Measurements from ENCODE around the gene PCNX4.

Gene PCNX4

DNA sequence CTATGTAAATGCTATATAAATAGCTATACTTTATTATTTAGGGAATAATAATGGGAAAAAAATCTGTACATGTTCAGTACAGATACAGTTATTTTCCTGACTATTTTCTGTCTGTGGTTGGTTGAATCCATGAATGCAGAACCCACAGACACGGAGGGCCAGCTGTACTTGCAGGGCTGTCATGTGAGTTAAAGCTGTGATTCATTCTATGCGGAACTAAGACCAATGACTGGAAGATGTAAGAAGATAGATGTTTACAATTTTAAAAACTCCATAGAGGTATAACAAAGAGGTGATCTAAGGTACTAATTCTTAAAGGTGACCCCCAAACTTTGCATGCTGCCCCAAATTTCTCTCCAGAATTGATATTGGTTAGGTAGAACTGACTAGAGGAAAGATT is 14.6 kb downstream of the PCNX4 start:
- no peak for DNase-seq

DNA sequence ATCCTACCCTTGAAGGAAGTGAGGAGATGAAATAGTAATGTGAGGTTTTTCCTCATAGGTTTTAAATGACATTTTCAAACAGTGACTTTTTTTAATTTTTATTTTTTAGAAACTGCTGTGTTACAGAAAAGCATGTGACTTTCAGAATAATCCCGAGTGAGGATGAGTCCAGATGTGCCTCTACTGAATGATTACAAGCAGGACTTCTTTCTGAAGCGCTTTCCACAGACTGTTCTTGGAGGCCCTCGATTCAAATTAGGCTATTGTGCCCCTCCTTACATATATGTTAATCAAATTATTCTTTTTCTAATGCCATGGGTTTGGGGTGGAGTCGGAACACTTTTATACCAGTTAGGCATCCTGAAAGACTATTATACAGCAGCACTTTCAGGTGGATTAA is 15.8 kb downstream of the PCNX4 start:
- no peak for DNase-seq

DNA sequence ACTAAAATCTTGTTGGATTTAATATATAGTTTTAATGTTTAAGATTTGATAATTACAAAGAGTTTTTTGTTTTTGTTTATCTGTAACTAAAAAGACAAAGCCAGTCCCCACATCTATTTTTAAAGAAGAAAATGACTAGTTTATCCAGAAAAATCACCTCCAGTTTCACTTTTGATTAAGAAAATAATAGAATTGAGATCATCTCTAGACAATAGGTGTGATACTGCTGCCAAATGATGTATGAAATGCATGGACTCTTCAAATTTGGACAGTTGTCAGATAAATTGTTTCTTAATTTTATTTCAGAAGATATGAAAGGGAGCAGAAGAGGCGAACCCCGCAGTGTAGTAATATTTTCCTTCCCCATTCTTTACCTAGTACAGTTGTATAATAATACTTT is 20.0 kb downstream of the PCNX4 start:
- no peak for DNase-seq

DNA sequence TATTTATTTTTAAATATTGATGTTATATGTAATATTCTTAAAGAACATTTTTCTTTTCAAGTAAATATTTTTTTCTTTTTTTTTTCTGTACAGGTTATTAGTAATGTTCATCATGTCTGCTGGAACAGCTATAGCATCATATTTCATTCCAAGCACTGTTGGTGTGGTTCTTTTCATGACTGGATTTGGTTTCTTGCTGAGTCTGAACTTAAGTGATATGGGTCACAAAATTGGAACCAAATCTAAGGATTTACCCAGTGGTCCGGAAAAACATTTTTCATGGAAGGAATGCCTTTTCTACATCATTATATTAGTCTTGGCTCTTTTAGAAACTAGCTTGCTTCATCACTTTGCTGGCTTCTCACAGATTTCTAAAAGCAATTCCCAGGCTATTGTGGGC is 23.2 kb downstream of the PCNX4 start:
- no peak for DNase-seq

DNA sequence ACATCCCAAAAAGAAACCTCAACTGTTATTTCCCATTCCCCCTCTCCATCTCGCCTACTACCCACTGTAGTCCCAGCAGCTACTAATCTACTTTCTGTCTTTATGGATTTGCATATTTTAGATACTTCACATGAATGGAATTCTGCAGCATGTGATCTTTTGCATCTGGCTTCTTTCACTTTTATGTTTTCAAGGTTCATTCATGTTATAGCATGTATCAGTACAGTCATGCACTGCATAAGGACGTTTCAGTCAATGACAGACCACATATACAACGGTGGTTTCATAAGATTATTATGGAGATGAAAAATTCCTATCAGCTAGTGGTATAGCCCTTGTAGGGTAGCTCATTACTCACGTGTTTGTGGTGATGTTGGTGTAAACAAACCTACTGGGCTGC is 24.5 kb downstream of the PCNX4 start:
- no peak for DNase-seq

DNA sequence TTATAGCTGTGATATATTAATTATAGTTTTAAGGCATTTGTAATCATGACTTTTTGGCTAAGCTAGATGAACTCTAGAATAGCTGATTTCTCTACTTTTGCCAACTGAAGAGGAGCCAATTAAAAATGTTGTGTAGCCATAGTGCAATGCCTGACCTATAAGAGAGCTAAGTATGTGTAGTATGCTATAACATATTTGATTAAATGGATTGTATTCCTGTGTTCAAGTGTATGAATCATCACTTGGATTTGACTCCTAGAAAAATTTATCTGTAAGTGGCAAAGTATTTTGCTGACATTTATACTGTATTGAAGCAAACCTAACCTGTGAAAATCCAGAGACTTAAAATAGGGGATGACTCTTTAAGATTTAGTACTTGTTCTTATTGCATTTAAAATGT is 34.2 kb downstream of the PCNX4 start:
- no peak for DNase-seq

DNA sequence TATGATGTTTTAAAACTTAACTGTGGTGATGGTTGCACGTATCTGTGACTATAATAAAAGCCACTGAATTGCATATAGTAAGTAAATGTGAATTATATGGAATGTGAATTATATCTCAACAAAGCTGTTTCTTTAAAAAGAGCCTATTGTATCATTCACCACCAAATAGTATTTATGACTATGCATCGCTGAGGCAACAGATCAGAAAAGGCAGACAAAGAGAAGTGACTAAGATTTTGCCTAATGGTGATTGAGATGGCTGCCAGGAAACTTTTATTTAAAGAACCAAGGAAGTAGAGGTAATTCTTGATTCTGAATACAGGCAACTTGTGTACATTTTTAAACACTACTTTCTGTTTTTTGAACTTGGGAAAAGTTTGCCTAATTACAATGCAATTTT is 41.8 kb downstream of the PCNX4 start:
- no peak for DNase-seq

DNA sequence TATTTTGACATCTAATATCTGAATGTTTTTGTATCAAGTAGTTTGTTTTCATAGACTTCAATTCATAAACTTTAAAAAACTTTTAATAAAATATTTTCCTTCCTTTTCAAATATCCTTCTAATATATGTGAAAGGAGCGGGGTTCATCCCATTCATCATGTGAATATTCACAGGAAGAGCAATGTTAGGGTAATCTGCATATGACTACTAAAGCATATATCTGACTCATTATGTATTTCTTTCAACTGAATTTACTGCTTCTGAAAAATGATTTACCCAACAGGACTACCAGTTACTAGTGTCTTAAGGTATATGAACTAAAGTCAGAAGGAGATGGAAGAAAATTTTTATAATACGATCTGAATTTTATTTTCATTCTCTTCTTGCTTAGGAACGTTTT is 43.0 kb downstream of the PCNX4 start:
- no peak for DNase-seq

DNA sequence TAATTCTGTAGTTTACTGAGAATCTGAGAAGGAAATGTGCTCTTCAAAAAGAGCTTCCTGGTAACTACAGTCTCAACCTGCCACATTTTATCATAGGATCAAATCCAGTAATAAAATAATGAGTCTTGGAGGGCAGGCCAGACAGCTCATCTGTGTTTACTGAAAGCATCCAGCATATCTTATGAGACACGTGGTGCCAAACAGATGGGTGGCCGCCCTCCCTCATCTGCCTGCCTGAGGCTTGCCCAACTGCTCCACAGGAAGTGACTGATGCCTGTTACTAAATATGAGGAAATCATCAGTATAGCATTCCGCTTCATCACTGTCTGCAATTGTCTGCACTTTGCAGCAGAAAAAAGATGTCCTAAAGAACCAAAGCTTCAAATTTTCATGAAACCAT is 60.0 kb downstream of the PCNX4 start:
- DNase-seq: peak; percentile 65

DNA sequence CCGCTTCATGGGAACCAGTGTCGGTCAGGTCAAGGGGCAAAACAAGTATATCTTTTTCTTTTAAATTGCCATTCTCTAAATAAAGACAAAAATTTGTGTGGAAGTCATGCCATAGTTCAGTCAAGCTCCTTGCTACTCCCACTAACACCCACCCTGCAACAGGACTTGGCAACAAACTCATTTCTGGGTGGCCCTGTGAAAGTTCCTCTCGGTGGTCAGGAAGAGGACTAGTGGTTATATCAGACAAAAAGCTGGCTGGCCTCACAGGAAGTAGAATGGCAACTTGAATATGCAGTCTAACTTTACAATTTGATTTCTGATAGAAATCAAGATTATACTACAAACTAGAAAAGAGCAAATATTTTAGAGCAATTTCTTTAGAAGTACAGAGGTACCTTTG is 62.3 kb downstream of the PCNX4 start:
- DNase-seq: peak; percentile 20

DNA sequence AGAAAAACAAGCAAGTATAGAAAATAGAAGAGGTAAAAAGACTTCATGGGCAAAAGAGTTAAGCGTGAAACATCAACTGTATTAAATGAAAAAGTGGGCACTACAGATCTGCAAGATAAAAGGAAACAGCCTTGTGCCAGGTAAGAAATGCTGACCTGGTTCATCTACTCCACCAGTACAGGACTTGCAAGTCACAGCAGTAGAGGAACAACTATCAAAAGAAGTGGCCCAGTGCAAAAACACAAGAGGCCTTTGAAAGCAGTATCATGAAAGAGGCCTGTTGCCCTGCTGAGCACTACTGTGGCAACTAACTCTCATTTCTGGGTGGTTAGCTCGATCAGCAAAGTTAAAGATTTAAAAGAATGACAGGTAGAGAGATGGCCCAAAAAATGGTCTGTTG is 62.9 kb downstream of the PCNX4 start:
- DNase-seq: no peak

DNA sequence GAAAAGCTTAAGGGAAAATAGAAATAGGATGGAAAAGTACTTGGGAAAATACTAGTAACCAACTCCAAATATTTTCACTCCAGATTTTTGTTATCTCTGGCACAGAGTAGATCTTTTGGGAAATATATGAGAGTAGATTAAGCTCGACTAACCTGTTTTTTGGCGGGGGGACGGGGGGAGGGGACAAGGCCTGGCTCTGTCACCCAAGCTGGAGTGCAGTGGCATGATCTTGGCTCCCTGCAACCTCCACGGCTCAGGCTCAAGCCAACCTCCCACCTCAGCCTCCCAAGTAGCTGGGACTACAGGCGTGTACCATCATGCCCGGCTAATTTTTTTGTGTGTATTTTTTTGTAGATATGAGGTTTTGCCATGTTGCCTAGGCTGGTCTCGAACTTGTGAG is 68.7 kb downstream of the PCNX4 start:
- no peak for DNase-seq

DNA sequence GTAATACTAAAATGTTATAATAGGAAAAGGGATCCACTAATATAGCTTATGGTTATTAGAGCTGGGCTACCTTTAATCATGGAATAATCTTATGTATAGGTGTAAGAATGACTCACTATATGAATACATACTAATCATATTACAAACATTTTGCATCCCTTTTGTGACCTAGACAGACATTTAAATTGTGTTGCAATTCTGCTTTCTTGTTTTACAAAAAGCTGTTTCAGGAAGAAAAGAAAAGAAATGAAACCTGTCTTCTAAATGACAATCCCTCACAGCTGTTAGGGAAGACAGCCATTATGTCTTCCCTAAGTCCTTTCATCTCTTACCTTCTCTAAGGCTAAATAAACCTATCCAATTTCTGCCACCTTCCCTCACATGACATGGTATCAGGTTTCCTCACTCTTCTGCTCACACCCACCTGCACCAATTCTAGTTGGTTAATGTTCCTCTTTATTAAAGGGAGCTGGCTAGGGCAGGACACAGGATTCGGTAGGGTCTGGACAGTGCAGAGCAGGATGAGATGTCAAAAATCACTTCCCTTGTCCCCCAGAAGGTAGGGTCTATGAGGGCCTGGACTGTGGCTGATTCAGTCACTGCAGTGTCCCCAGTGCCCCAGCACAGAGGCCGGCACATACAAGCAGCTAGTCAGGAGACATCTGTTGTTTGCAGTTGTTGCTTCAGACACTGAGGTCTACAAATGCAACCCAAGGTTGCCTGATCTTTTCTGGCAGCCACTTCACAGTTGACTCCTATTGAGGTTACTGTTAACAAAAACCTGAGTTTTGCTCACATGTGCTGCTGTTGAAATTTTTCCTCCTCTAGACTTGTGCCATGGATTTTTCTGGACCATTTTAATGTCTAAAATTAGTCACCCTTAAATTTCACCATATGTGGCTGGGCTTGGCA is 69.7 kb downstream of the PCNX4 start:
- no peak for DNase-seq

DNA sequence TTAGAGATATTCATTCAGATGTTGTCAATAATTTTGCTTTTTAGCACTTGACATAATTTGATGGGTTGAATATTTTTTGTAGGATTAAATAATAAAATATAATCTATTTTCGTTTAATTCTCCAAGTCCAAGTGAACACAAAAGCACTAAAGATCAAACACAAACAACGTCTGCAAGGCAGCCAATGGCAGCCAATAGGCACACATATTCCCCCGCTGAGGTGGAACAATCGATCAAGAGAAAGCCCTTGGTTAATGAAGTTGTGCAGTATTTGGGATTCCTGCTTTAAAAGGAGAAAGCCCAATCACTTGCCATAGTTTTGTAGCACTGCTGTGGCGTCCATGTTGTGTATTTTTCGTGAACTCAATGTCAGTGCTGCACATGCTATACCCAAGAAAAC is 72.0 kb downstream of the PCNX4 start:
- DNase-seq: no peak

DNA sequence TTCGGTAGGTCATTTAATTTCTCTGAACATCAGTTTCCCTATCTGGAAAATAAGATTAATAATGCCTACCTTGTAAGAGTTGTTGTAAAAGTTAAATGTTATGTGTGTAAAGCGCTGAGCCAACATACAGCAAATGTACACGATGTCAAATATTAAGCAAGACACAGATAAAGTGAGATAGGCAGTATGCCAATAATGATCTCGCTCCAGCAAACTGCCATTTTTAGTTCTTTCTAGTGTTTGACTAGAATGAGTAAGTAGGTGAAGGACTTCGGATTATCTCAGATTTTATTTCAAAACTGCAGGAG is 72.6 kb downstream of the PCNX4 start:
- DNase-seq: no peak

DNA sequence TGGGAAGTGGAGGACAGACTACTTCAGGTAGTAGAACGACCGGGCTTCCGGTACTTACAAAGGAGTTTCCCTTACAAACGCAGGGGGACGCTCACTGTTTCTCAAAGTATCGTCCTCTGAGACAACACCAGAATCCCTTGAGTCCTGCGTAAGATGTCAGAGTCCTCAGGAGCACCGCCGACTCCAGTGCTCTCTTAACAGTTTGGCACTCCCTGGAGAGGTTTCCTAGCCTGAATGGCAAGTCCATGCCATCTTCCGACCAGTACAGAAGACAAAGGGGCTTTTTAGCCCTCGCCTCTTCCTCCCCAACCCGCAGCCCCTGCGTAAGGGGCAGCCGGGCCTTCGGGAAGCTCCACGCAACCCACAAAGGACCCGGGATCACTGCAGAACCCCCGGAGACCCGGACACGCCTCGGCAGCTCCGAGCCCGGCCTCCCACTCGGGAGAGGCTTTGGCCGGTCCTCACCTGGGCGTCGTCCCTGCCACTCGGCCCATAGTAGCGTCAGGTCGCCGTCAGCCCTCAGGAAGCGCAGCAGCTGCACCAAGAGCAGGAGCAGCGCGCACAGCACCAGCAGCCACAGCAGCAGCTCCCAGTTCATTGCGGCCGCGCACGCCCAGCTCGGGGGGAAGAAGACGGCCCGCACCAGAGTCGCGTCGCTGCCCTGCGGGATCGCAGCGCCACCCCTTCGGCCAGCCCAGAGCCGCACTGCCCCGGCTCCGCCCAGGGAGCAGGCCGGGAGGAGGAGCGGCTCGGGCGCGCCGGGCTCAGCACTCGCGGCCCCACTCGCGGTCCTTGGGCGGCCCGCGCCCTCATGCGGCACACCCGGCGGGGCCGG is 73.2 kb downstream of the PCNX4 start, which contains the start of gene DHRS7:
TSS of gene DHRS7 (minus strand) at position 687 of the 835 bp plus-strand sequence. CDS start at position 598, 89 bp downstream.
- peak; percentile 55 for DNase-seq

DNA sequence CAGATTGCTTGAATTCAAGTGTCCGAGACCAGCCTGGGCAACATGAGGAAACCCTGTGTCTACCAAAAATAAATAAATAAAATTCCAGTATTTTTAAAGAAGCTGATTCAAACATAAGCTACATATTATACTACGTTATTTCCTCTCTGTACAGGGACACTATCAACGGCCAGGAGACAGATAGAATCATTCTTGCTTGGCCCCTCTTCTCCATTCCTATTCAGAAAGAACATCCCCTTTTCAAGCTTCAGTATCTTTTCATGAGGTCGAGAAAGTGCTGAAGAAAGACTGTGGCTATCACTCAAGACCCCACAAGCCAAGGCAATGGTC is 73.8 kb downstream of the PCNX4 start:
- DNase-seq: no peak

DNA sequence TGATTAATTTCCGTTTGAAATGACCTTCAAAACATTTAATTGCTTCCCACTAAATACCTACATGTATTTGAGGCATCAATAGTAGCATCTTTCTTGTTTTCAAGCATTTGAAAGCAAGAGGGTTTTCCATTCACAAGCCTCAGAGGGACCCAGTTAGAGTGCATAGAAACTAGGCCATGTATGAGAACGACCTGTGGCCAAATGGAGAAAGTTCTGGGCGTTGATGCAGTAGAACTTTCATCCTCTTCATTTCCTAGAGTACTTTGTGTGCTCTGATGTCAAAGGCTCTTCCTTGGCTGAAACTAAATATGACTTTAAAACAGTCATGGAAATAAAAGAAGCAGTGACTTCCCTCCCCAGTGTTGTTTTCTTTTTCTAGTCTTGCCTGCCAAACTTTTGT is 74.4 kb downstream of the PCNX4 start:
- DNase-seq: no peak

DNA sequence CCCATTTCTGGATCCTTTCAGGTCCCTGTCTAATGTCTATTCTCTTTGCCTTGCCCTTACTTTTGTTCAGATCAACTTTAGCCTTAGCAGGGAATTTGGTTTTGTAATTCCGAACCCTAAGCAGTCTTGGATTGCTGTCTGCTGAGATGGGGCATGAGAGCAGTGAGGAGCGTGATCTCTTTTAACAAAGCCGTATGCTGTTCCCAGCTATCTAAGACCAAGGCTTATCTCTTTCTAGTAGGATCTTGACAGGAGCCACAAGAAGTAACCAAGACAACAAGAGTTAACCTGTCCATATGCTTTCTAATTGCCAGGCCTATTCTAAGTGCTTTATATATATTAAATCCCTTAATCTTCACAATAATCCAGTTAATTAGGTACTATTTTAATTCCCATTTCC is 78.0 kb downstream of the PCNX4 start:
- no peak for DNase-seq

DNA sequence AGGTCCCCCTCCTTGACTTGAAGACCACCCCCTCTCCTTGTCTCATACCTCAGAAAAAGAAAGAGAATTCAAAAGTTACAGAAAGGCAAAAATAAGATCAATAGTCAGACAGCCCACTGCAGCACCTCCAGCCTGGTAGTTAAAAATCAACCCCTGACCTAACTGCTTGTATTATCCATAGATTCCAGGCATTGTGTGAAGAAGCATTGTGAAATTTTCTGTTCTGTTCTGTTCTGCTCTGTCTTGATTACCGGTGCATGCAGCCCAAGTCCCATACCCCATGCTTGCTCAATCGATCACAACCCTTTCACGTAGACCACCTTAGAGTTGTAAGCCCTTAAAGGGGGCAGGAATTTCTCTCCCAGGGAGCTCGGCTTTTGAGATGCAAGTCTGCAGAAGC is 79.2 kb downstream of the PCNX4 start:
- no peak for DNase-seq

DNA sequence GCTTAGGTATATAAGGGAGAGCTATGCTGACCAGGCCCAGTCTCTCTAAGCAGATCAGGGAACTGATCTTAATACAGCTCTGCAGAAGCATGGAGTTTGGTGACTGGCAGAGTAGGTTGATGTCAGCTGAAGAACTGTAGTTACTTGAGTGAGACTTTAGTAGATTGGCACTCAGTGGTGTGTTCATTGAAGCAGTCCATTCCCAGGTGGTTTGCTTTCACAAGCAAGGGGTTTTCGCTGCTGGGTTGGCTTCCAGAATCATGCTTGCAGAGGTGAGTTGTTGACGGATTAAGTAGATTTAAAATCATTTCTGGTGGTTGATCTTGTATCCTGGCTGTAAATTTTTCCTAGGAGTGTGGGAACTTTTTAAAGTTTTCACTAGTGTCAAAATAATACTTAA is 80.0 kb downstream of the PCNX4 start:
- no peak for DNase-seq

DNA sequence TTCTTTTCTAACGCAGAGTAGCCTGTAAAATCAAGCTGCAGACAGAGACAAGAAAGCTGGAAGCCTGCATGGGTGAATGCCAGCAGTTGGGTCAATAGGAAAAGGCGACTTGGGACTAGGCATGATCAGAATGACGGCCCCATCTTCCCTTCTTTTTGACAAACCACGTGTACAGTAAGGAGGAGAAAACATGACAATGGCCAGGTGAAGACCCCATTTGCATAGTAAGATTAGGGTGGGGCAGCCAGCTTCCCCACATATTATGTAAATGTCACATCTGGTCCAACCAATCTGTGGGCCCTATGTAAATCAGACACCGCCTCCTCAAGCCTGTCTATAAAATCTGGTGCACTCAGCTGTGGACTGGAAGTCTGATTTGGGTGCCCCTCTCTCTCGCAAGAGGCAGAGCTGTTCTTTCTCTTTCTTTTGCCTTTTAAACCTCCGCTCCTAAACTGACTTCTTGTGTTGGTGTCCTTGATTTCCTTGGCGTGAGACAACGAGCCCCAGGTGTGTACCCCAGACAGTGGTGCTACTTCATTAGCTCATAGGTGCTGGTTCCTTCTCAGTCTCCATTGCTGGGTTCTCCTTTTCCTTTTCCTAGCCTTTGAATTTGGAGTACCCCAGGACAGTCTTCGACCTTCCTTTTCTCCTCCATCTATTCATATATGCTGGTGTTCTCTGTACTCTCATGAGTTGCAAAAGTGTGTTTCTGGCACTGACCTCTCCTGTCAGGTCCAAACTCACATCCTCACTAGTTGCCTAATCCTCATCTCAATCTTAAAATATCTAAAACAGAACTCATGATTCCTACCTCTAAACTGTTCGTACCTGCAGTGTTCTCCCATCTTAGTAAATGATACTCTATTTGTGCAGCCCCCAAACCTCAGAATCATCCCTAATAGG is 82.9 kb downstream of the PCNX4 start:
- no peak for DNase-seq

DNA sequence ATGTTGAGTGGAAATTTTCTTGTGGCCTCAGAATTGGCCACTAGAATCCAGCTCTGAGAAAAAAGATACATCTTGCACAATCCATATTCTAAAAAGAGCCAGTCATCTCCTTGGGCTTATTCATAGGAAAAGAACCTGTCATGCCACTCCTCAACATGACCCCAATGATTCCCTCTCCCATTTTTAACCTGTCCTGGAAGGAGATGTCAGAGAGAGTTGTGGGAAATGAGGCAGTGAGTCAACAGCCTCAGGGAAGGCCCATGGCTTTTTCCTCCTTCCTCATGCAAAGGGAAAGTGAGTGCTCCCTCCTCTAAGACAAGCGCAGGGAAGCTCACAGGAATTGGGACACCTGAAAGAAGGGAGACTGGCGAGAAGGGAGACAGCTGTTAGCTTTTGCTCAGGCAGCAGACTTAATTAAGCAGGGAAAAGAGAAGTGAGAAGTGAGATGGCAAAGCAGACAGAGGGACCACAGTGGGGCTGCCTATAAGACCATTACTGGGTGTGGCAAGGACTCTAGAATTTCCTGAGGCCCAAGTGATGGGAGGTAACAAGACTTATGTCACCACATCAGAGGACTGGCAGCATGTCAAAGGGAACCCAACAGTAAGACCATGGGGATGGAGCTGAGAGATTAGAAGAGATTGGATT is 83.7 kb downstream of the PCNX4 start:
- DNase-seq: no peak

Measured in activated gamma-delta T cell treated with Interleukin-2 at 50 U/mL for 16 hours (primary cell).